ENCODE data around the gene TCOF1.

- TF ChIP-seq CTCF (IDR thresholded peaks at IDR 0.05; ENCODE audit: extremely low read depth in 1 of 2, insufficient read depth in 1 of 2, low read depth in 1 of 2, low read length in 2 of 2) = no peak
- no peak for TF ChIP-seq EZH2 (IDR thresholded peaks at IDR 0.05; ENCODE audit: borderline replicate concordance, low read depth, low read length, severe bottlenecking)
- TF ChIP-seq JUN (IDR thresholded peaks at IDR 0.05; ENCODE audit: borderline replicate concordance, insufficient read depth, insufficient read length, low read depth) = no peak
- TF ChIP-seq POLR2A (IDR thresholded peaks at IDR 0.05; ENCODE audit: low read depth, low read length) = no peak
- no peak for TF ChIP-seq MAX (IDR thresholded peaks at IDR 0.05; ENCODE audit: insufficient read depth, insufficient read length)
- TF ChIP-seq POLR2AphosphoS5 (IDR thresholded peaks at IDR 0.05; ENCODE audit: insufficient read depth, low read depth, low read length) = no peak
Measured at GRCh38 chr5:150400316-150401075, 43.0 kb downstream of the TCOF1 start.

Data from endothelial cell of umbilical vein (primary cell).